WERI-Rb-1 (cell line): ENCODE results near the gene PITHD1.
"Not testable (repeated sequence)": the region's sequence is repeated elsewhere in the genome, so short reads cannot be mapped to it uniquely, and the experiment has no call there.

Experiments
- DNase-seq: peaks from one replicate; pipeline ENCODE4 v3.0.0-alpha.2; 2020
- H3K27ac ChIP-seq: fragments of 250-450 bp; sonication (Bioruptor Pico); 2 replicates; pipeline ENCODE4 v1.5.1; 2020; ENCODE audit warnings: mild to moderate bottlenecking, moderate library complexity
- H3K27me3 ChIP-seq: fragments of 250-450 bp; sonication (Bioruptor Pico); 2 replicates; pipeline ENCODE4 v1.5.1; 2021; ENCODE audit warnings: mild to moderate bottlenecking, low read depth, moderate library complexity; ENCODE audit not compliant: insufficient read depth, severe bottlenecking
- H3K36me3 ChIP-seq: fragments of 250-450 bp; sonication (Bioruptor Pico); 2 replicates; pipeline ENCODE4 v1.5.1; 2020; ENCODE audit warnings: mild to moderate bottlenecking, moderate library complexity
- H3K4me3 ChIP-seq: 2 replicates; pipeline ENCODE4 v1.5.1; 2011; ENCODE audit warnings: low read depth, mild to moderate bottlenecking, control low read depth, low read length
- H3K9me3 ChIP-seq: fragments of 250-450 bp; sonication (Bioruptor Pico); 2 replicates; pipeline ENCODE4 v1.5.1; 2021; ENCODE audit warnings: mild to moderate bottlenecking, moderate library complexity; ENCODE audit not compliant: severe bottlenecking
- CTCF ChIP-seq: IDR thresholded peaks from 2 replicates; pipeline ENCODE4 v1.5.1; 2011; ENCODE audit warnings: low read depth, mild to moderate bottlenecking, control low read depth, inconsistent platforms, low read length

PITHD1 gene

GRCh38 chr1:23824711-23825075 lies 46.5 kb downstream of the PITHD1 start:
- Histone ChIP-seq H3K27me3 (no peaks in the 10 kb centered on the region), H3K36me3 (no peaks in the 10 kb centered on the region; the same call in 1 of the 2 replicates), H3K27ac (peak overlapping the region; percentile 90), H3K4me3 (peak overlapping the region; percentile 98), H3K9me3 (no peaks in the 10 kb centered on the region)
- DNase-seq: no peak
- no peak for TF ChIP-seq CTCF

DNA sequence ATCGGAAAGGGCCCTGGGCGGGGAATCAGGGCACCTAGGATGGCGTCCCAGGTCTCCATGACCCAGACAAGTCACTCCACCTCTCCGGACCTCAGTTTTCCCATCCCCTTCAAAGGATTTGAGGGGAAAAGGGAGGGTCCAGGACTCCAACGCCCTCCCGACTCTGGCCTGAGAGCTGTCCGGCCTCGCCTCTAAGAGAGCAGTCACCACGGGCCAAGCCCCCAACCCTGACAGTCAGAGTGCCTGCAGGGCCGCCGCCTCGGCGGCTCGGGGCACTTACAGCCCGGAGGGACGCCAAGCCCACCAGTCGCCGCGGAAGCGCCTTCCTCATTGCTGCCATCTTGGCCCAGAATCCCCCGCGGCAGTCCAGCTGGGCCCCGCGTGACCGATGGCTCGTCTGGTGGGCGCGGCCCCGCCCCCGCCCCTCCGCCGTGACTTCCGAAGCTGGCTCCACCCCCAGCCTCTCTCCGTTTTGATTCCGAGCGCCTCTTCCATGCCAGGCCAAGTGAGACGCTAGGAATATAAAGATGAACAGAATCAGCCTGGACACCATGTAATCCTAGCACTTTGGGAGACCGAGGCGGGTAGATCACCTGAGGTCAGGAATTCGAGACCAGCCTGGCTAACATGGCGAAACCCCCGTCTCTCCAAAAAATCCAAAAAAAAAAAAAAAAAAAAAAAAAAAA lies 47.0 kb downstream of the PITHD1 start, which contains the start of gene HMGCL:
TSS of gene HMGCL (minus strand) at position 354 of the 686 bp plus-strand sequence. CDS start at position 340, 14 bp downstream.
- Histone ChIP-seq H3K4me3 (peak within 1 kb of the TSS; percentile 98), H3K27me3 (no peaks in the 10 kb centered on the region), H3K36me3 (no peaks in the 10 kb centered on the region; the same call in 1 of the 2 replicates), H3K27ac (peak within 1 kb of the TSS; percentile 90), H3K9me3 (no peaks in the 10 kb centered on the region)
- DNase-seq: peak; percentile 91
- TF ChIP-seq CTCF: no peak

- no peaks in the 10 kb centered on the region for H3K27me3 ChIP-seq
- H3K9me3 ChIP-seq: no peaks in the 10 kb centered on the region
- H3K36me3 ChIP-seq: no peaks in the 10 kb centered on the region; the same call in 1 of the 2 replicates
- peak overlapping the region; percentile 98 for H3K4me3 ChIP-seq
- TF ChIP-seq CTCF: no peak
- peak overlapping the region; percentile 90 for H3K27ac ChIP-seq
- DNase-seq: no peak
Observed at GRCh38 chr1:23825762-23826522, 47.7 kb downstream of the PITHD1 start.

- not testable (repeated sequence) for DNase-seq, H3K9me3 ChIP-seq, H3K27me3 ChIP-seq, H3K36me3 ChIP-seq, H3K27ac ChIP-seq, H3K4me3 ChIP-seq
Observed at GRCh38 chr1:23826590-23826989, 48.4 kb downstream of the PITHD1 start.

GRCh38 chr1:23827717-23828116 lies 49.5 kb downstream of the PITHD1 start:
- Histone ChIP-seq H3K9me3 (no peaks in the 10 kb centered on the region), H3K27me3 (no peaks in the 10 kb centered on the region), H3K4me3 (no peak overlapping the region), H3K36me3 (no peaks in the 10 kb centered on the region; the same call in 1 of the 2 replicates), H3K27ac (no peak overlapping the region)
- no peak for DNase-seq
- TF ChIP-seq CTCF: no peak

DNA sequence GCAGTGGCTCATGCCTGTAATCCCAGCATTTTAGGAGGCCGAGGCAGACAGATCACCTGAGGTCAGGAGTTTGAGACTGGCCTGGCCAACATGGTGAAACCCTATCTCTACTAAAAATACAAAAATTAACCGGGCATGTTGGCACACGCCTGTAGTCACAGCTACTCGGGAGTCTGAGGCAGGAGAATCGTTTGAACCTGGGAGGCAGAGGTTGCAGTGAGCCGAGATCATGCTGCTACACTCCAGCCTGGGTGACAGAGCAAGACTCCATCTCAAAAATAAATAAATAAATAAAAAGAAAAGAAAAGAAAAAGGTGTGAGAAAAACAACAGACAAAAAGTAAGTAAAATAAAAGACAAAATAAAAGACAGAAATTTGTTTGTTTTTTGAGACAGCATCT lies 55.9 kb downstream of the PITHD1 start:
- H3K4me3 ChIP-seq, H3K27ac ChIP-seq, H3K9me3 ChIP-seq, H3K27me3 ChIP-seq, H3K36me3 ChIP-seq: not testable (repeated sequence)
- peak; percentile 15 for DNase-seq
